ENCODE data around the gene PIR.

The PIR gene

DNA sequence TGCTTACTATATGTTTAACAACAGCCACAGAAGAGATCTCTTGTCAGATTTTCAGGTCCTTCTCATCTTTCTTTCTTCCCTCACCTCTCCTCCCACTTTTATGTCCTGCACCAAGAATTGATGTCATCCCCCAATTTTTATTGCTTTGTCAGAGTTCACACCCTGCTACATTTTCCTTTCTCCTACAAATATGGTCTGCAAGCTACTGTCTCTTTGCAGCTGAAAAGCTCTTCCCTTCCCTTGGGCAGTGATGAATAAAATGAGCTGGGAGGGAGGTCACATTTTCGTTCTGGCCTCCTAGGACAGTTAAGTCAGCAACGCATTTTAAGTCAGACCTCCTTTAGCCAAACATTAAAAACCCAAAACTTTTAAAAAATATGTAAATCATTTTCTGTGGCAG lies 82.2 kb downstream of the PIR start:
- TF ChIP-seq, protein P1, sequence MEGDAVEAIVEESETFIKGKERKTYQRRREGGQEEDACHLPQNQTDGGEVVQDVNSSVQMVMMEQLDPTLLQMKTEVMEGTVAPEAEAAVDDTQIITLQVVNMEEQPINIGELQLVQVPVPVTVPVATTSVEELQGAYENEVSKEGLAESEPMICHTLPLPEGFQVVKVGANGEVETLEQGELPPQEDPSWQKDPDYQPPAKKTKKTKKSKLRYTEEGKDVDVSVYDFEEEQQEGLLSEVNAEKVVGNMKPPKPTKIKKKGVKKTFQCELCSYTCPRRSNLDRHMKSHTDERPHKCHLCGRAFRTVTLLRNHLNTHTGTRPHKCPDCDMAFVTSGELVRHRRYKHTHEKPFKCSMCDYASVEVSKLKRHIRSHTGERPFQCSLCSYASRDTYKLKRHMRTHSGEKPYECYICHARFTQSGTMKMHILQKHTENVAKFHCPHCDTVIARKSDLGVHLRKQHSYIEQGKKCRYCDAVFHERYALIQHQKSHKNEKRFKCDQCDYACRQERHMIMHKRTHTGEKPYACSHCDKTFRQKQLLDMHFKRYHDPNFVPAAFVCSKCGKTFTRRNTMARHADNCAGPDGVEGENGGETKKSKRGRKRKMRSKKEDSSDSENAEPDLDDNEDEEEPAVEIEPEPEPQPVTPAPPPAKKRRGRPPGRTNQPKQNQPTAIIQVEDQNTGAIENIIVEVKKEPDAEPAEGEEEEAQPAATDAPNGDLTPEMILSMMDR (IDR thresholded peaks at IDR 0.05), result no peak
- peaks cover 7 to 10% of the 10 kb centered on the region in 2 experiments for H3K4me1 ChIP-seq (ENCODE audit: control insufficient read depth in 1 of 2, insufficient read depth in 1 of 2, low read depth in 1 of 2, low read length in 1 of 2)

DNA sequence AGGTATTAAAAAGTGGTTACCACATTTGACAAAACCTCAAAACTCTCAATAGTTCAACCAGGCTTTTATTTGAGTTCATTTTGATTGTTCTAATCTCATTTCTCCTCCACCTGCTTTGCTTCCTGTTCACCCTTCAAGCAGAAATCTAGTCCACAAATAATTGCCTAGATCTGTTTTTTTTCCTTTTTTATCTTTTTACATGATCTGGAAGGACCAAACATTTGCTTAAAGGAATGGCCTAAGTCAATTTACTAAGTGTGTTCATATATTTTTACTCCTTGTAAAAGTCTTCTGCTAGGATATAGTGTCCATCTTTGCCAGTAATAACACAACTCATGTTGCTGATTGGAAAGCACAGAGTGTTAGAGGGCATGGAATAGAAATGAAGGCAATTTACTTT lies 82.7 kb downstream of the PIR start:
- no peak overlapping the region for H3K27ac ChIP-seq
- no peaks in the 10 kb centered on the region for H3K9me3 ChIP-seq
- H3K27me3 ChIP-seq, result no peaks in the 10 kb centered on the region
- H3K36me3 ChIP-seq, result no peaks in the 10 kb centered on the region
- H3K4me1 ChIP-seq (ENCODE audit: control insufficient read depth in 1 of 2, insufficient read depth in 1 of 2, low read depth in 1 of 2, low read length in 1 of 2), result peaks cover 7 to 10% of the 10 kb centered on the region in 2 experiments
- TF ChIP-seq, protein P1 (IDR thresholded peaks at IDR 0.05), result no peak
- no peak overlapping the region for H3K4me3 ChIP-seq (ENCODE audit: low read depth in 1 of 2, low read length in 1 of 2)

More for the DNA sequence above, 82.2 kb downstream of the PIR start:
- H3K27me3 ChIP-seq, result no peaks in the 10 kb centered on the region
- H3K27ac ChIP-seq, result no peak overlapping the region
- H3K36me3 ChIP-seq, result no peaks in the 10 kb centered on the region
- H3K9me3 ChIP-seq, result no peaks in the 10 kb centered on the region
- H3K4me3 ChIP-seq (ENCODE audit: low read depth in 1 of 2, low read length in 1 of 2), result no peak overlapping the region

- Histone ChIP-seq H3K27me3 (no peaks in the 10 kb centered on the region), H3K36me3 (no peaks in the 10 kb centered on the region), H3K4me1 (ENCODE audit: control insufficient read depth in 1 of 2, insufficient read depth in 1 of 2, low read depth in 1 of 2, low read length in 1 of 2) (no peaks in the 10 kb centered on the region), H3K4me3 (ENCODE audit: low read depth in 1 of 2, low read length in 1 of 2) (no peak overlapping the region), H3K9me3 (no peaks in the 10 kb centered on the region), H3K27ac (no peak overlapping the region)
- TF ChIP-seq, protein P1 (IDR thresholded peaks at IDR 0.05), result no peak
Observed at GRCh38 chrX:15405846-15406245, 87.3 kb downstream of the PIR start.

GRCh38 chrX:15404401-15405096 lies 88.6 kb downstream of the PIR start:
- TF ChIP-seq, protein P1 (IDR thresholded peaks at IDR 0.05), result no peak
- Histone ChIP-seq H3K4me1 (ENCODE audit: control insufficient read depth in 1 of 2, insufficient read depth in 1 of 2, low read depth in 1 of 2, low read length in 1 of 2) (no peaks in the 10 kb centered on the region), H3K4me3 (ENCODE audit: low read depth in 1 of 2, low read length in 1 of 2) (no peak overlapping the region), H3K27ac (no peak overlapping the region), H3K9me3 (no peaks in the 10 kb centered on the region), H3K36me3 (no peaks in the 10 kb centered on the region), H3K27me3 (no peaks in the 10 kb centered on the region)

GRCh38 chrX:15401378-15401777 lies 91.8 kb downstream of the PIR start:
- TF ChIP-seq, protein P1 (IDR thresholded peaks at IDR 0.05), result no peak
- Histone ChIP-seq H3K9me3 (no peaks in the 10 kb centered on the region), H3K27me3 (no peaks in the 10 kb centered on the region), H3K4me1 (ENCODE audit: control insufficient read depth in 1 of 2, insufficient read depth in 1 of 2, low read depth in 1 of 2, low read length in 1 of 2) (no peaks in the 10 kb centered on the region), H3K36me3 (no peaks in the 10 kb centered on the region), H3K4me3 (ENCODE audit: low read depth in 1 of 2, low read length in 1 of 2) (no peak overlapping the region), H3K27ac (no peak overlapping the region)

All from neutrophil (primary cell).